Skeletal muscle cell (primary cell): ENCODE data around the gene HCCS.

Experiments
- DNase-seq: peaks from one replicate; pipeline ENCODE4 v3.0.0-alpha.2; 2010; ENCODE audit warnings: low read depth
- H3K4me3 ChIP-seq: 2 replicates; pipeline ENCODE4 v1.5.1; 2011; ENCODE audit warnings: low read depth, mild to moderate bottlenecking, control low read depth, low read length, moderate library complexity

Gene HCCS

GRCh38 chrX:11172415-11172814 is 61.3 kb downstream of the HCCS start:
- no peak overlapping the region for H3K4me3 ChIP-seq
- no peak for DNase-seq
